Inflammatory macrophage treated with lipopolysaccharide for 1 hour (primary cell): ENCODE measurements around the gene DDX47.
"Not testable (repeated sequence)": the region's sequence is repeated elsewhere in the genome, so short reads cannot be mapped to it uniquely, and the experiment has no call there.

Experiments used
- DNase-seq, 2 donors: peaks; one replicate each; pipeline ENCODE4 v3.0.0-alpha.2; 2020 to 2022

The DDX47 gene

DNA sequence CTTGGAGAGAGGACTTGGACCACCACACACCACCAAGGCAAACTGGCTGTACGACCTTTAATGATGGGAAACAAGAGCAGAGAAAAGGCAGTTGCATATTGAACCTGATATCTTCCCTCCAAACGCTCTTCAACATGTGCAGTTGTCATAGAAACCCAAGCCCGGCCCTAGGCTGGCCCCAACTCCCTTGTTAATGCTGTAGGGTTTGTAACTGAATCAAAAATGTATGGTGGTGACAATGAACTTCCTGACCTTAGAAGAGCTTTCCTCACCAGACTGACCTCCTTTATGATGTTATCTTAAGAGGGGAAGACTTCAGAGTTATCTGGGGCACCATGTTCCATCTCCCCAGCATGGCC is 15.4 kb upstream of the DDX47 start:
- no peak for DNase-seq

DNA sequence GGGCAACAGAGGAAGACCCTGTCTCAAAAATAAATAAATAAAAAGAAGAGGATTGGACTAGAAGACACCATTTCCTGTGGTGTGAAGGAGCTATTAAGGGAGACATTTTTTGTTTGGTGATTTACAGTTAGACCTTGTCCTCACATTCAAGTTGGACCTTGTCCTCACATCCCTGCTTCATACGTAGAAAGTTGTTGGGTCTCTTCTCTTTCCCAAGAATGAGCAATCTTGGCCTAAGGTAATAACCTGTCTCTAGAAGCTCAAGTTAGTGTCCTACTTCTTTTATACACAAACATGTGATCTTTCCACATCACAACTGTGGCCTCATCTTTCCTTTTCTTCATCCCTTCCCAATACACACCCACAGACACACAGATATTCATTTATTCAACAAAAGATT is 14.7 kb upstream of the DDX47 start:
- DNase-seq = no peak

DNA sequence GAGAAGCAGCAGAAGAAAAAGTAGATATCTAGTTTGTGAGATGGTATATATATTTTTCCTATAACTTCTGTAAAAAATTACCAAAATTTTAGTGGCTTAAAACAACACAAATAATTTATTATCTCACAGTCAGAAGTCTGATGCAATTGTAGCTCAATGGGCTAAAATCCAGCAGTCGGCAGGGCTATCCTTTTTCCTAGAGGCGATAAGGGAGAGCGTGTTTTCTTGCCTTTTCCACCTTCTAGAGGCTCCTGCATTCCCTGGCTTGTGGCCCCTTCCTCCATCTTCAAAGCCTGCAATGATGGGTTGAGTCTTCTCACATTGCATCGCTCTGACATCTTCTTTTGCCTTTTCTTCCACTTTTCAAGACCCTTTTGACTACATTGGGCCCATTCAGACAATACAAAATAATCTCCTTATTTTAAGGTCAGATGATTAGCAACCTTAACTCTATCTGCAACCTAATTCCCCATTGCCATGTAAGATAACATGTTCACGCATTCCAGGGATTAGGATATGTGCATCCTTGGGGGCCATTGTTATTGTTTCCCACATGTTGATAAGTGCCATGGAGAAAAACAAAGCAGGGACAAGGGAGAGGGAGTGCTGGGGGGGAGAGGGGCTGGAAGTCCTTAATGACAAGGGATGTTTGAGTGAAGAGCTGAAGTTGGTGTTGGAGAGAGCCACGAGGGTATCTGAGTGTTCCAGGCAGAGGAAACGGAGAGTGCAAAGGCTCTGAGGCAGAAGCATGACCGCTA is 13.8 kb upstream of the DDX47 start:
- DNase-seq = no peak

DNA sequence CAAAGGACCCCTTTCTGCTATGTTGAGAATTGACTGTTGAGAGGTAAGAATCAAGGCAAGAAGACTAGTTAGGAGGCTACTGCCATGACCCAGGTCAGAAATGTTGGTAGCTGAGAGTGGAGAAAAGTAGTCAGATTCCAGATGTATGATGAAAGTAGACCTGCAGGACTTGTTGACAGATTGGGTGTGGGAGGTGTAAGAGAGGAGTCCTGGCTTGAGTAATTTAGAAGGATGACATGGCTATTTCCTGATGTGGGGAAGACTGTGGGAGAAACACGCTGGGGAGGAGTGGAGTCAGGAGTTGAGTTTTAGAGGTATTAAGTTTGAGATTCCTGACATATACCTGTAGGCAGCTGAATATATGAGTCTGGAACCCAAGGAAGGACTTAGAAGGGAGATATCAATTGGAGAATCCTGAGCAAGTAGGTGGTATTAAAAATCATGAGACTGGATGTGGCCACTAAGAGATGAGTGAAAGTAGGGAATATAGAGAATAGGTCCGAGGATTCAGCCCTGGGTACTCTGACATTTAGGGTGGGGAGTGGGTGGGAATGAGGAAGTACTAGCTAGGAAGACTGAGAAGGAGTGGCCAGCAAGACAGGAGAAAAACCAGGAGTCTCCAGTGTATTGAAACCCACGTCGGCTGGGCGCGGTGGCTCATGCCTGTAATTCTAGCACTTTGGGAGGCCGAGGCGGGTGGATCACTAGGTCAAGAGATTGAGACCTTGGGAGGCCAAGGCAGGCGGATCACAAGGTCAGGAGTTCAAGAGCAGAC is 12.6 kb upstream of the DDX47 start:
- peak in 1 of 2 donors; percentile 63 for DNase-seq

DNA sequence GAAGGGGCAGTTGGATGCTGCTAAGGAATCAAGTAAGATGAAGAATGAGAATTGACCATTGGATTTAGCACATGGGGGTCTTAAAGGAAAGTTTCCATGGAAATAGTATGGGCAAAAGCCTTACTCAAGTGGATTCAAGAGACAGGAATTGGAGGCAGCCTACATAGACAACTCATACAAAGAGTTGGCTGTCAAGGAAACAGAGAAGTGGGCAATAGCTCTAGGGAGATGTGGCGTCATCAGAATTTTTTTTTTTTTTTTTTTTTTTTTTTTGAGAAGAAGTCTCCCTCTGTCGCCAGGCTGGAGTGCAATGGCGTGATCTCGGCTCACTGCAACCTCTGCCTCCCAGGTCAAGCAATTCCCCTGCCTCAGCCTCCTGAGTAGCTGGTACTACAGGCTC is 11.5 kb upstream of the DDX47 start:
- DNase-seq = peak; percentile 65 to 78

DNA sequence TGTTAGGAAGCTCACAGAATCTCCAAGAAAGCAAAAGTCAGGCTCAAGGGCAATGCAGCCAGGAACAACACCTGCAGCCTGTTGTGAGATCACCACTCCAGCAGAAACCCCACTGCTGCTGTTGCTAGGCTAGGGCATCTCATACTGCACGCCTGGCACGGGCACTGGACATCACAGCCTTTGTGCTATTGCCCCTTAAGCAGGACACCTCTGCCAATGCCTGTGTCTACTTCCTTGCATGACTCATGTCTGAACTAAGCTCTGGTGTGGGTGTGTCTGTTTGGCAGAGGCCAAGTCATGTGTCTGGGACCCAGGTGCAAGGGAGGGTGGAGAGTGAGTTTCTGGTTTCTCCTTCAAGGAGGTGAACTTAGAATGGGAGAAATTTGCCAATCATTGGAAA is 10.0 kb upstream of the DDX47 start:
- peak; percentile 50 to 74 for DNase-seq

DNA sequence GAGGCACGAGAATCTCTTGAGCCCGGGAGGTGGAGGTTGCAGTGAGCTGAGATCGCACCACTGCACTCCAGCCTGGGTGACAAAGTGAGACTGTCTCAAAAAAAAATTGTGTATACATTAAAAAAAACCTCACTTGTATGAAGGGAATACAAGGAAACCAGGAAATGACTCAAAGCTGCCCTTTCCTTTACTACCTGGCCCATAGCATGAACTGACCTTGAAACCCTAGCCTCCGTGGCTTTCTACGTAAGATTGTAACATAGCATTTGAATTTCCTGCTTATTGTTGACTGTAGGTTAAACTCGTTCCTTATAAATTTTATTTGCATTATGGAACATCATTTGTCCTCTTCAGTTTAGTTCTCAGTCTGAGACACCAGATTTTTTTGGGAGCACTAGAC is 9.1 kb upstream of the DDX47 start:
- DNase-seq = no peak

DNA sequence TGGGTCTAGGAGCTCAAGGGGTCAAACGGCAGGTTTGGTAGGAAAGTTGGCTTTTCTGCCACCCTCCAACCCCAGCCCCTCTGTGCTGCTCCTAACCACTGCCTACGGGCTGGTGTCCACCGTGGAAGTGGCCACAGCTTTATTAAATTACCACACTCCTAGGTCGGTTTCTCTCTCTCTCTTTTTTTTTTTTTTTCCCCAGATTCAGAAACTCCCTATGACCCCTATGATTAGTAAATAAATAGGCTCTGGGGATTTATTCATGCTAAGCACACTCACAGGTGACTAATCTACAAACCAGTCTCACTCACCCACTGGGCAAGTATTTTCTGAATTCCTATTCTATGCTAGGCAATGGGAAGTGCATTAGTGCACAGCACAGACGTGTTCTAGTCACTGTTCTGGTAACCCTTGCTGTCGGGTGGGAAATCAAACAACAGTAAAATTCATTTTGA is 8.7 kb upstream of the DDX47 start:
- DNase-seq = no peak

DNA sequence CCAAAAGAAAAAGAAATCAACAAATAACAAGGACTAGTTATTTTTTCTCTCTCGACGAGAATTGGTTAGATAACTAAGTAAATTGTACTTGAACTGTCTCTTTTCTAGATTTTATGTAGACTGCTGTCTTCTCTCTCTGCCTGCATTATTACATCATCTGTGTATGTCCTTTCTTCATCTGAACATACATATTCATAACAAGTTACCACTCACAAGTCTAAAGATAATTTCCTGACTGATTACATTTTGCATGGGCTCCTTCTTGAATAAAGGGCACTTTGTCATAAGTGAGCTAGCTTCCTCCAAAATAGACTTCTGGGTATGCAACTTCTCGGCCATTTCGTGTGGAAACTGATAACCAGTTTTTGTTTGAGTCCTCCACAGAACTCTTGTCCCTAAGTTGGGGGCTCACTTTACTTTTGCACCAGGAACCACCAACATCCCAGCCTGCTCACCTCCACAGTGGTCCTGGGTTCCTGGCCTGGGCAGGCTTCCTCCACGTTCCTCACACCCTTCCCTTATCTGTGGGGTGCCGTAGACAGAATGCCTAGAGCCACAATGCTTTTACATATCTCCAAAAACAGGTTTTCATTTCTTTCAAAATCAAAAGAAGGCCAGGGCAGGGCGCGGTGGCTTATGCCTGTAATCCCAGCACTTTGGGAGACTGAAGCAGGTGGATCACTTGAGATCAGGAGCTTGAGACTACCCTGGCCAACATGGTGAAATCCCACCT is 6.2 kb upstream of the DDX47 start:
- no peak for DNase-seq

DNA sequence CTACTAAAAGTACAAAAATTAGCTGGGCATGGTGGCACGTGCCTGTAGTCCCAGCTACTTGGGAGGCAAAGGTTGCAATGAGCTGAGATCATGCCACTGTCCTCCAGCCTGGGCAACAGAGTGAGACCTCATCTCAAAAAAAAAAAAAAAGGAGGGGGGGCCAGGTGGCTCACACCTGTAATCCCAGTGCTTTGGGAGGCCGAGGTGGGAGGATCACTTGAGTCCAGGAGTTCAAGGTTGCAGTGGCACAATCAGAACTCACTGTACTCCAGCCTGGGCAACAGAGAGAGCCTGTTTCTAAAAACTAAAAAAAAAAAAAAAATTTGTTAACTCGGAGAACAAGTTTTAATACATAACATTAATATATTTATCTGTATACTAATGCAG is 5.6 kb upstream of the DDX47 start:
- DNase-seq = not testable (repeated sequence)

DNA sequence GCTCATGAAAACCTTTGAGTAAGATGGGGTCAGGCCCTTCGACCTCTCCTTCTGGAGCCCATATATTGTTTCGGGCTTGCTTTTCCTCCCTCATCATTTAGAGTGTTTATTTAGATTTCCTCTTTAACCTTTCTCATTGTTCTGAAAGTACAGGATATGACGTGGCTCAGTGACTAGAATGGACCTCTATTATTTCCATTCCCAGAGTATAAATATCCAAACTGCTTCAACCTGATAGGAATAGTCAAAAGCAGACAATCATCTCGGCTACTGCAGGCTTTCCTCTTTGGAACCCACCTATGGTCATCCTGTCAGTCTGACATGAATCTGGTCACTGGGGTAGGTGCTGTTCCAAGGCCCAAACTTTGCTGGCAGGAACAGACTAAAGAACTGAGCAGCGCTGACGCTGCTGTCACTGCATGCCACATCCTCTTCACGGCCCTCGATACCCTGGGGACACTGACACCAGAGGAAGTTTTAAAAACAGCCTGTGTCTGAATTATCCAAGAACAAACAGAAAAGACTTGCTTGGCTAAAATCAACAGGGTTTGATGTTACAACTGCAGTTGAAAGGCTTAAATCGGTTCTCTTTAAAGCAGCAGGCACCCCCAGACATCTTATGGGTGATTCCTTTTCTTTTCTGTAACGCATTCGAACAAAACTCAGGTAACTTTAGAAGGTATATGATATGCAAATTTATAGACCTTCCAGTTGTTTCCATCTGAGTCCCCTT is 5.0 kb upstream of the DDX47 start:
- no peak for DNase-seq

DNA sequence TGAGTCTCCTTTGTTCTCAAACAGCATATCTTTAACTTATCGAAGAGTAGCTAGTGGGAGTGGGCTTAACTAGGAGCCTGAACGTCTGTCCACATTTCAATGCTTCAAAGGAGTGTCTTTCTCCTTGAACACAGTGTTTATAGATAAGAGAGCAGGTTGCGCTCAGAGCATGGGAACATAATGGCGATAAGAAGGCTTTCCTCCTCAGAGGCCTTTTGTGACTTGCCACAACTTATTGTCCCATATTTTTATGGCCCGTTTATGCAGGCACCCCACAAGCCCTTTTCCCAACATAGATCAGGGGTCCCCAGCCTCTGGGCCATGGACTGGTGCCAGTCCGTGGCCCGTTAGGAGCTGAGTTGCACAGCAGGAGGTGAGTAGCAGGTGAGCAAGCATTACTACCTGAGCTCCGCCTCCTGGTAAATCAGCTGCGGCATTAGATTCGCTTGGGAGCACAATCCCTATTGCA is 2.6 kb upstream of the DDX47 start:
- no peak for DNase-seq

DNA sequence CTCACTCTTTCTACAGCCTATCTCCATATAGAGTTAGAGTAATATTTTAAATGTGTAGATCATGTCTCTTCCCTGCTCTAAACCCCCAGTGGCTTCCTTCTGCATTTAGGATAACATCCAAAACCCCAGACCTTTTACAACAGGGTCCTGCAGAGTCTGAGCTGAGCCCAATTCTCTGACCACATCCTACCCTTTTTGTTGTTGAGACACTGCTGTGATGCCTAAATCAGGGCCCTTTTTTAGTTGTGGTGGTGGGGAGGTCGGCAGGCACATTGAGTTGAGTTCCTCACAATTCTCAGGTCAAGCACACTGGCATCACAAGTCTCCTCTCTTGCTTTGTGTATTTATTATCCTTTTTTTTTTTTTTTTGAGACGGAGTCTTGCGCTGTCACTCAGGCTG is 1.8 kb upstream of the DDX47 start:
- no peak for DNase-seq

DNA sequence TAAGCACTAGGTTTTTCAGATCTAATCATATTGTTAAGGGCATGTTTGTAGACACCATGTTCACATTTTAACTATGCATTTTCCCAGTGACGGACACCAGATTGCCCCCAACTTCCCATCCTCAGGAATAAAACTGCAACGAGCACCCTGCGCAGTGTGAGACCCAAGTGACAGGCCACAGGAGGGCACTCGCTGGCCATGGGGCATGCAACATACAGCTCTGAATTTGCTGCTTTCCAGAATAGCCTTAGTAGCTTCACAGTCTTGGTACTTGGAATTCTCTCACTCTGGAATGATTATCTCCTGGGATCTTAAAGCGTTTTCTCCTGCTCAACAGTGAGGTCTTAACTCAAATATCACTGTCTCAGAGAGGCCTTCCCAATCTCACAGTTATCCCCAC is 972 bp upstream of the DDX47 start:
- DNase-seq = no peak

DNA sequence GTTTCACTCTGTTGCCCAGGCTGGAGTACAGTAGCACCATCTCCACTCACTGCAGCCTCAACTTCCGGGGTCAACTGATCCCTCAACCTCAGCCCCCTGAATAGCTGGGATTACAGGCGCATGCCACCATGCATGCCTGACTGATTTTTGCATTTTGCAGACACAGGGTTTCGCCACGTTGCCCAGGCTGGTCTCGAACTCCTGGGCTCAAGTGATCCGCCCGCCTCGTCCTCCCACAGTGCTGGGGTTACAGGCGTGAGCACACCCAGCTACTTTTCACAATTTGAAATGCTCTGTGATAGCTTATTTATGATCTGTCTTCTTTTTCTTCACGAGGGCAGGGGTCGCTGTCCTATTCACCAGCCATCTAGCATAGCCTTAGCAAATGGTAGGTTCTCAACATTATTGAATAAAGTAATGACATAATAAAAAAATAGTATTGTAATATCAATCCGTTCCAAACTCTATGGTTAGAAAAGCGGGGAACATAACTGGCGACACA is 477 bp upstream of the DDX47 start:
- DNase-seq = no peak

DNA sequence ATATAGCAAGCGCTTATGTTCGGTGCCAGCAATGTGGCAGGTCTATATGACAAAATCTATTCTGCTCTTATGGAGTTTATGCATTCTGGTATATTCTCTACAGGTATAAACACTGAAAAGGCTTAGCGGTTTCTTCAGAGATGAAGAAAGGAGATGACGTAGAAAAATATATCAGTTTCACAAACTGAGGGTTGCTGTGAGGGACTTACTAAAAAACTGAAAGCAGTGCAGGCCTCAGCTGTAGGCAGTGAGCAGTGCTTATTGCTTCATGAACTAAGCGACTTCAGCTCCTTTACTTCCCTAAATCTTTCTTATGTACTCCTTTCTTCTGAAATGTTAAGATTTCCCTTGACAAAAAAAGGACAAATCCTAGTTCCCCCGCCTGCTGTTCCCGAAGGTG is 4.5 kb downstream of the DDX47 start:
- DNase-seq = peak; percentile 65 to 89

DNA sequence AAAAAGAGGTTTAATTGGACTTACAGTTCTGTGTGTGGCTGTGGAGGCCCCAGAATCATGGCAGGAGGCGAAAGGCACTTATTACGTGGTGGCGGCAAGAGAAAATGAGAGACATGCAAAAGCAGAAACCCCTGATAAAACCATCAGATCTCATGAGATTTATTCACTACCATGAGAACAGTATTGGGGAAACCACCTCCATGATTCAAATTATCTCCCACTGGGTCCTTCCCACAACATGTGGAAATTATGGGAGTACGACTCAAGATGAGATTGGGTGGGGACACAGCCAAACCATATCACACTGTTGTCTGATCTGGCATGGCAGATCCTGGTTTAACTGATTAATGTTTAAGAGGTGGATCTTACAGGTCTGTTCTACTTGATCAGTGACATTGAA is 5.6 kb downstream of the DDX47 start:
- DNase-seq = peak; percentile 17 to 65

DNA sequence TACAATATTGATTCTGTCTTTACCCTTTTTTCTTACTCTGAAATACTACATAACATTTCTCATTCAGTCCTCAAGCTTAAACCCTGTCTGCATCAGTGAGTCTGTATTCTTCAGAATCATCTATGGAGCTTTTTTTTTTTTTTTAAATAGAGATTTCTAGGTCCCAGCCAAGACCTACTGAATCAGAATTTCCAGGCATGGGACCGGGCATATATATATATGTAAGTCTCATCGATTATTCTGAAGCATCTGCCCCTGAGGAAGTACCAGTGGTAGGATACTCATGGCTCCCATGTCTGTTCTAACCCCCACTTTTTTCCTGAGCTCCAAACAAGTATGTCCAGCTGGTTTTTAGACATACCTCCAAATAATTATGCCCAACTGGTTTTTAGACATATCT is 6.1 kb downstream of the DDX47 start:
- no peak for DNase-seq

DNA sequence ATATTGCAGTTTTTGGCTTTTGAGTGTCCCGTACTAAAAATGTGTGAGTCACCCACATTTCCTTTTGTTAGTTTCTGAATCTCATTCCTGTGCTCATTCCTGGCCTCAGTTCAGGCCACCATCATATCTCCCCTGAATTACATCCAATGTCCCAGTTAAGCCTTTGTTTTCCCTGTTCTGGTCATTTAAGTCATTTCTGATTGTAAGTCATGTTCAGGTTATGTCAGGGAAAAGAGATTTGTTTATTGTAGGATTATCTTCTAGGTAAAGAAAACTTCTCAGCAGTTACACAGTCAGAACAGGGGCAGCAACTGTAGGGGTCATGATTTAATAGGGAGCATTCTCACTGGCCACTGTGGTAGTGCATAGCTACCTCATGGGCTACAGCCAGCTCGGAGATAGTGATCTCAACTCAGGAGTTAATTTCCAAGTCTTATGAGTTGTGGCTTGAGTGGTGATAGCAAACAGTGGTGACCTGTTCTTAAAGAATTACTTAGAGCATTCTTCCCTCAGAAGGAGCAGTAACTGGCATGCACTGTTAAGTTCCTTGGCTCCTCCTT is 6.7 kb downstream of the DDX47 start:
- no peak for DNase-seq

DNA sequence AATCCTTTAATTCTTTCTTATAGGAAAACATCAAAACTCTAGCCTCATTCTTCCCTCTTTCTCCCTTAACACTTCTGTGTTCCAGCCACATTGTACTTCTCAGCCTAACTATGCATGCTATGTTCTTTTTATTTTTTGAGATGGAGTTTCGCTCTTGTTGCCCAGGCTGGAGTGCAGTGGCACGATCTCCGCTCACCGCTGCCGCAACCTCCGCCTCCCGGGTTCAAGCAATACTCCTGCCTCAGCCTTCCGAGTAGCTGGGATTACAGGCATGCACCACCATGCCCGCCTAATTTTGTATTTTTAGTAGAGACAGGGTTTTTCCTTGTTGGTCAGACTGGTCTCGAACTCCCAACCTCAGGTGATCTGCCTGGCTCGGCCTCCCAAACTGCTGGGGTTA is 7.2 kb downstream of the DDX47 start:
- DNase-seq = not testable (repeated sequence)

DNA sequence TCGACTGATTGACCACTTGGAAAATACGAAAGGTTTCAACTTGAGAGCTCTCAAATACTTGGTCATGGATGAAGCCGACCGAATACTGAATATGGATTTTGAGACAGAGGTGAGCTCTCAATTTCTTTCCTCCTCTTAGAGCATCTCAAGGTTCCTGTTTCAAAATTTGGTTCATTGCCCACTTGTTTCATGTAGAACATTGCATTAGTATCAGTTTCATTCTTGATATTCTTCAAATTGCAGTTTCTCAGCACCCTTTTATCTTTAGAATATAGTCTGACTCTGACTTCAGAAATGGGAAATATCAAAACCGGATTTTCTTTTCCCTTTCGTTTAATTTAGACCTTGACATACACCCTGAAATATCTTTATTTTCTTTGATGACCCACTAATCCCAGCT is 8.8 kb downstream of the DDX47 start:
- DNase-seq = no peak

DNA sequence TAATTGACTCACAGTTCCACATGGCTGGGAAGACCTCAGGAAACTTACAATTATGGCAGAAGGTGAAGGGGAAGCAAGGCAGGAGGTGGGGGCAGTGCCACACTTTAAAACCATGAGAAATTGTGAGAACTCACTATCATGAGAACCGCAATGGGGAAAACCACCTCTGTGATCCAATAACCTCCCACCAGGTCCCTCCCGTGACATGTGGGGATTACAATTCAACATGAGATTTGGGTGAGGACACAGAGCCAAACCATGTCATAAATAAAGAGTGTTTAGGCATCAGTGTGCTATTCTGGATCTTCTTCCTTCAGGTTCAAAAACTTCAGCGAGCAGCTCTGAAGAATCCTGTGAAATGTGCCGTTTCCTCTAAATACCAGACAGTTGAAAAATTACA is 9.7 kb downstream of the DDX47 start:
- DNase-seq = peak in 1 of 2 donors; percentile 20

DNA sequence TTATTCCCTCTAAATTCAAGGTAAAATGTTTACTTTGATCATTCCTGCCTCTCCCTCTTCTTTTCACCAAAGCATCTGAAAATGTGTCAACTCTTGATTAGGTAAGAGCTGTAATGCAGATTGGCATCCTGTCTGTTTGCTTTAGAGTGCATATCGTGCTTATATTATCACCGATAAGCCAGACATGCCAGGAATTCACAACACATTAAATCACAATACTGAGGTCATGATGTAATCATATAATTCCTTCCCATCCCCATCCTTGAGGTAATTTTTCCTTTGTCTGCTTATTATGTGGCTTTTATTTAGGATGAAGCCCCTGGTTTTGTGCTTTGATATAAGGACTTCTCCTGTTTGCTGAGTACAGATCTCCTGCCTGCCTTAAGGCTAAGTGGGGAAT is 10.2 kb downstream of the DDX47 start:
- DNase-seq = no peak
